Peyer's patch (tissue), 4 donors: ENCODE data around the gene PLXNC1. TPM values are rescaled to one million over a fixed set of nuclear protein-coding genes. Genes with fewer than 3 reads are reported as not detected.

Experiments used
- DNase-seq, 3 donors: peaks; one replicate each; pipeline ENCODE4 v3.0.0-alpha.2; 2017 to 2019
- H3K27ac ChIP-seq, 4 donors: fragments of 200-600 bp; sonication (generic); one replicate each; pipeline ENCODE4 v1.5.1; 2016 to 2019
- H3K27me3 ChIP-seq, 2 donors: fragments of 200-600 bp; sonication (generic); one replicate each; pipeline ENCODE4 v1.5.1; 2019
- H3K36me3 ChIP-seq, 3 donors: fragments of 200-600 bp; sonication (generic); one replicate each; pipeline ENCODE4 v1.5.1; 2016 to 2019
- H3K4me1 ChIP-seq, 4 donors: fragments of 200-600 bp; sonication (generic); one replicate each; pipeline ENCODE4 v1.5.1; 2016 to 2019
- H3K4me3 ChIP-seq, 4 donors: fragments of 200-600 bp; sonication (generic); 1 replicate in 3 of 4; 2 replicates in 1 of 4; pipeline ENCODE4 v1.5.1; 2016 to 2019; ENCODE audit warnings: mild to moderate bottlenecking in 1 of 4
- H3K9me3 ChIP-seq, 4 donors: fragments of 200-600 bp; sonication (generic); one replicate each; pipeline ENCODE4 v1.5.1; 2016 to 2019; ENCODE audit warnings: mild to moderate bottlenecking in 1 of 4
- POLR2A ChIP-seq, 2 donors: fragments of 450-650 bp; IDR thresholded peaks; one replicate each; pipeline ENCODE4 v1.5.1; 2017; ENCODE audit warnings: antibody characterized with exemption in 2 of 2, mild to moderate bottlenecking in 2 of 2, moderate library complexity in 2 of 2
- total RNA-seq, 4 donors: library from RNA; depleted of rRNA; stranded (reverse); fragments of >200 nt; gene quantifications; one replicate each; pipeline ENCODE4 v1.1.0, GENCODE V29; 2016
- TF ChIP-seq, protein P1 (sequence below), 6 experiments: fragments of 450-650 bp in 4 of 6; fragments of 200-600 bp in 2 of 6; sonication (generic) in 1 of 6; IDR thresholded peaks; one replicate each; pipeline ENCODE4 v1.5.1; 2017 to 2019; ENCODE audit warnings: antibody characterized with exemption in 6 of 6, mild to moderate bottlenecking in 3 of 6, moderate library complexity in 1 of 6

PLXNC1 gene
- total RNA-seq, 4 donors from 2014 or later = 0.88 to 21.5 (median 5.1) TPM

- TF ChIP-seq, protein P1, sequence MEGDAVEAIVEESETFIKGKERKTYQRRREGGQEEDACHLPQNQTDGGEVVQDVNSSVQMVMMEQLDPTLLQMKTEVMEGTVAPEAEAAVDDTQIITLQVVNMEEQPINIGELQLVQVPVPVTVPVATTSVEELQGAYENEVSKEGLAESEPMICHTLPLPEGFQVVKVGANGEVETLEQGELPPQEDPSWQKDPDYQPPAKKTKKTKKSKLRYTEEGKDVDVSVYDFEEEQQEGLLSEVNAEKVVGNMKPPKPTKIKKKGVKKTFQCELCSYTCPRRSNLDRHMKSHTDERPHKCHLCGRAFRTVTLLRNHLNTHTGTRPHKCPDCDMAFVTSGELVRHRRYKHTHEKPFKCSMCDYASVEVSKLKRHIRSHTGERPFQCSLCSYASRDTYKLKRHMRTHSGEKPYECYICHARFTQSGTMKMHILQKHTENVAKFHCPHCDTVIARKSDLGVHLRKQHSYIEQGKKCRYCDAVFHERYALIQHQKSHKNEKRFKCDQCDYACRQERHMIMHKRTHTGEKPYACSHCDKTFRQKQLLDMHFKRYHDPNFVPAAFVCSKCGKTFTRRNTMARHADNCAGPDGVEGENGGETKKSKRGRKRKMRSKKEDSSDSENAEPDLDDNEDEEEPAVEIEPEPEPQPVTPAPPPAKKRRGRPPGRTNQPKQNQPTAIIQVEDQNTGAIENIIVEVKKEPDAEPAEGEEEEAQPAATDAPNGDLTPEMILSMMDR (IDR thresholded peaks at IDR 0.05) = peak; percentile 60 to 94 (median 86)
- no peak for TF ChIP-seq POLR2A (IDR thresholded peaks at IDR 0.05)
- peak; percentile 85 to 96 (median 88) for DNase-seq
- no peaks in the 10 kb centered on the region for H3K27me3 ChIP-seq
- H3K36me3 ChIP-seq = no peaks in the 10 kb centered on the region
- H3K4me1 ChIP-seq = peaks cover 0 to 14% (median 0%) of the 10 kb centered on the region in 4 donors
- peak overlapping the region; percentile 45 to 61 (median 56) for H3K4me3 ChIP-seq
- peak overlapping the region in 2 of 4 donors; percentile 51 to 86 for H3K27ac ChIP-seq
- no peaks in the 10 kb centered on the region for H3K9me3 ChIP-seq
These were observed 46.4 kb upstream of the PLXNC1 start for GRCh38 chr12:94101738-94102660.

DNA sequence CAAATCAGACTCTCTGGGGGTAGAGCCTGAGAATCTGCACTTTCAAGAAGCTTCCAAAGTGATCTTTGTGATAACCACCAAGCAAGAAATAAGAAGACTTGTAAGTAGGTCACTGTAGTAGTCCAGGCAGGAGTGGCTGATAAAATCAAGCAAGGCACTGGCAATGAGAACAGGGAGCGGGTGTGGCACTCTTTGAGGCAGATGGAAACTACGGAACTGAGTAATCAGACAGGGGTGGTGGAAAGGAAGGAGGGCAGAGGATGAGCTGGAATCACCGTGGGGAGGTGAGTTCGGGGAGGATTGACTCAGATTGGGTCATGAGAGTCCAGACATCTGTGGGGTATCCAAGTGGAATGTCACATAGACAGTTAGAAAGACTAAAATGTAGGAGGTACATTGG is 44.4 kb upstream of the PLXNC1 start:
- peaks cover 0 to 14% (median 0%) of the 10 kb centered on the region in 4 donors for H3K4me1 ChIP-seq
- no peak overlapping the region for H3K27ac ChIP-seq
- TF ChIP-seq, protein P1 (IDR thresholded peaks at IDR 0.05) = no peak
- no peak for TF ChIP-seq POLR2A (IDR thresholded peaks at IDR 0.05)
- H3K4me3 ChIP-seq = no peak overlapping the region
- H3K9me3 ChIP-seq = no peaks in the 10 kb centered on the region
- no peak for DNase-seq
- no peaks in the 10 kb centered on the region for H3K36me3 ChIP-seq
- no peaks in the 10 kb centered on the region for H3K27me3 ChIP-seq

DNA sequence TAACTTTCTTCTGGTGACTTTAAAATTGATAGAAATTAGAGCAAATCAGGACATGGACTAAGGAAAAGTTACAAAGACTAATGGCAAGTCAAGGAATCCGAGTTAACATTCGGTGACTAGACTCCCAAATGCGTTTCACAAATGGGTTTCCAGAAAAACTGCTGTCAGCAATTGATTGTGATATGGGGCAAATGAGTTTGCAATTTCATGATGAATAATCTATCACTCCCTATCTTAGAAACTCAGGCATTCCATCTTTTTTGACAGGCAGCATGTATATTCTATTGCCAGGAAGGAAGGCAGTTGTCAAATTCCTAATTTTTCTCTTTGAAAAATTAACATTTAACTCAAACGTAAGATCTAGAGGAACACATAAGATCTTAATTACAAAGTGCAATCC is 40.5 kb upstream of the PLXNC1 start:
- no peaks in the 10 kb centered on the region for H3K4me1 ChIP-seq
- H3K36me3 ChIP-seq = no peaks in the 10 kb centered on the region
- TF ChIP-seq, protein P1 (IDR thresholded peaks at IDR 0.05) = no peak
- no peak for TF ChIP-seq POLR2A (IDR thresholded peaks at IDR 0.05)
- no peak for DNase-seq
- H3K27ac ChIP-seq = no peak overlapping the region
- peaks cover 0 to 1% (median 0%) of the 10 kb centered on the region in 4 donors for H3K9me3 ChIP-seq
- H3K4me3 ChIP-seq = no peak overlapping the region
- no peaks in the 10 kb centered on the region for H3K27me3 ChIP-seq

DNA sequence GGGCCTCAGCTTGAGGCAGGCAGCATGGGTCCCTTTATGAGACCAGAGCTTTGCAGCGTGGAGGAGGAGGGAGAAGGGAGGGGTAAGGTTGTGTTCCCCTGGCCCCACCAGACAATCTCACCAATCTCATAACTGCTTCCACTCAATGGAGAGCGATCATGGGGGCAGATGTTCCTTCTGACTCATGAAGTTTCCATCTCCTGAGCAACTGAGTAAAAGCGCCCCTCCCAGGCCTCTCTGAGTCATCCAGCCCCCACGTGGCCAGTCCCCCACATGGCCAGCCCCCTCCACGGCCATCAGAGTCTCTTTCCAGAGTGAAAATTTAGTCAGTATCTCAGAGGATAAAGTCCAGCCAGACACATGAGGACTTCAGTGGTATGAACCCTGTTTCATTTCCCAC is 39.2 kb upstream of the PLXNC1 start:
- Histone ChIP-seq H3K27me3 (no peaks in the 10 kb centered on the region), H3K4me1 (no peaks in the 10 kb centered on the region), H3K9me3 (peaks cover 0 to 3% (median 0%) of the 10 kb centered on the region in 4 donors), H3K4me3 (no peak overlapping the region), H3K36me3 (no peaks in the 10 kb centered on the region), H3K27ac (no peak overlapping the region)
- TF ChIP-seq, protein P1 (IDR thresholded peaks at IDR 0.05) = no peak
- TF ChIP-seq POLR2A (IDR thresholded peaks at IDR 0.05) = no peak
- no peak for DNase-seq

- TF ChIP-seq POLR2A (IDR thresholded peaks at IDR 0.05) = no peak
- TF ChIP-seq, protein P1 (IDR thresholded peaks at IDR 0.05) = no peak
- Histone ChIP-seq H3K9me3 (peaks cover 0 to 3% (median 0%) of the 10 kb centered on the region in 4 donors), H3K4me3 (no peak overlapping the region), H3K27ac (no peak overlapping the region), H3K4me1 (no peaks in the 10 kb centered on the region), H3K36me3 (no peaks in the 10 kb centered on the region), H3K27me3 (no peaks in the 10 kb centered on the region)
- no peak for DNase-seq
These were observed 38.1 kb upstream of the PLXNC1 start for GRCh38 chr12:94110258-94110657.
